ENCODE measurements around the gene SEMA4C.
A peak's percentile ranks its signal among the peaks of the same experiment; 100 is the strongest.

The SEMA4C gene

DNA sequence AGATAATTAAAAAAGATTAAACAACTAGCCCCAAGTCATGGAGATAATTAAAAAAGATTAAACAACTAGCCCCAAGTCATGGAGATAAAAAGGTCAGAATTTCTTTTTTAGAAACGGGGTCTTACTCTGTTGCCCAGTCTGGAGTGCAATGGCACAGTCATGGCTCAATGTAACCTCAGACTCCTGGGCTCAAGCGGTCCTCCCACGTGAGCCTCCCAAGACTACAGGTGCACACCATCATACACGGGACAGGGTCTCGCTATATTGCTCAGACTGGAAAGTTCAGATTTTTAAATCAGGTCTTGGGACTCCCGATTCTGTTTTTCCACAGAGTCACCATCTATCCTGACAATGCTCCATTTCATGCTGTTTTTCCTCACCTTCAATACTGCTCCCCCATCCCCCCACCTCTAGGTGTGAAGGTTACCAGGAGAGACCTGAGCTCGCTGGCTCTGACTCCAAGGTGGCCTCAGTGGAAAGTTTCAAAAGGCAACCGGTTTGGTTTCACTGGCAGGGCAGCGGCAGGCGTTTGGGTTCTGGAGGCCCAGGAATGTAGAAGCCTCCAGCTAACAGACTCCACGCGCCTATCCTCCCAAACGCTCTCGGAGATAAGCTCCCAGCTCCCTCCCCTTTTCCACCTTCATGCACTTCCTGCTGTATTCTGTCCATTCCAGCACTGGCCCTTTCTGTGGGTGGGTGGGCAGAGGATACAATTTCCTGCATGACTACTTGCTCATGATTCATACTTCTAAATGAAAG, 2.9 kb upstream of the SEMA4C start:
- Histone ChIP-seq H2BK120ac (ENCODE audit: low read depth, low read length) (no peak overlapping the region), H3K18ac (ENCODE audit: low read depth in 1 of 2, low read length in 2 of 2) (no peak overlapping the region), H4K91ac (ENCODE audit: low read length) (no peak overlapping the region), H3K4me1 (ENCODE audit: control insufficient read depth, insufficient read depth, low read depth, low read length) (peaks cover 15% of the 10 kb centered on the region), H2AFZ (ENCODE audit: low read depth, low read length) (no peak overlapping the region), H3K79me1 (replicated peaks; ENCODE audit: low read length, poor library complexity, severe bottlenecking) (no peaks in the 10 kb centered on the region), H3K23ac (ENCODE audit: low read length in 2 of 2) (no peak overlapping the region), H3K9me3 (ENCODE audit: control insufficient read depth, low read length) (no peaks in the 10 kb centered on the region), H2BK5ac (ENCODE audit: low read depth, low read length, poor library complexity, severe bottlenecking) (no peak overlapping the region), H3K27ac (ENCODE audit: low read length, poor library complexity, severe bottlenecking) (no peak overlapping the region), H3K27me3 (ENCODE audit: control insufficient read depth in 1 of 2, insufficient read depth in 1 of 2, low read length in 2 of 2) (peaks cover 0 to 20% of the 10 kb centered on the region in 2 experiments), H3K36me3 (ENCODE audit: control insufficient read depth in 1 of 2, insufficient read depth in 2 of 2, low read depth in 1 of 2, low read length in 2 of 2) (no peaks in the 10 kb centered on the region), H3K14ac (ENCODE audit: low read length in 2 of 2) (no peak overlapping the region), H2AK5ac (ENCODE audit: low read length, severe bottlenecking) (no peak overlapping the region), H2BK15ac (ENCODE audit: low read depth, poor library complexity, severe bottlenecking) (no peak overlapping the region), H3K4me2 (ENCODE audit: low read length, poor library complexity, severe bottlenecking) (no peak overlapping the region), H2BK12ac (ENCODE audit: low read length in 2 of 2) (no peak overlapping the region), H4K8ac (ENCODE audit: low read length) (no peak overlapping the region), H3K4me3 (ENCODE audit: insufficient read depth in 1 of 2, low read depth in 1 of 2, low read length in 2 of 2) (no peak overlapping the region), H3K4ac (ENCODE audit: low read depth in 1 of 2, low read length in 2 of 2) (no peak overlapping the region), H3K9ac (ENCODE audit: low read length) (no peak overlapping the region)
- DNase-seq = no peak
- 64% methylated on average over 10 of the region's 14 CpGs for WGBS

DNA sequence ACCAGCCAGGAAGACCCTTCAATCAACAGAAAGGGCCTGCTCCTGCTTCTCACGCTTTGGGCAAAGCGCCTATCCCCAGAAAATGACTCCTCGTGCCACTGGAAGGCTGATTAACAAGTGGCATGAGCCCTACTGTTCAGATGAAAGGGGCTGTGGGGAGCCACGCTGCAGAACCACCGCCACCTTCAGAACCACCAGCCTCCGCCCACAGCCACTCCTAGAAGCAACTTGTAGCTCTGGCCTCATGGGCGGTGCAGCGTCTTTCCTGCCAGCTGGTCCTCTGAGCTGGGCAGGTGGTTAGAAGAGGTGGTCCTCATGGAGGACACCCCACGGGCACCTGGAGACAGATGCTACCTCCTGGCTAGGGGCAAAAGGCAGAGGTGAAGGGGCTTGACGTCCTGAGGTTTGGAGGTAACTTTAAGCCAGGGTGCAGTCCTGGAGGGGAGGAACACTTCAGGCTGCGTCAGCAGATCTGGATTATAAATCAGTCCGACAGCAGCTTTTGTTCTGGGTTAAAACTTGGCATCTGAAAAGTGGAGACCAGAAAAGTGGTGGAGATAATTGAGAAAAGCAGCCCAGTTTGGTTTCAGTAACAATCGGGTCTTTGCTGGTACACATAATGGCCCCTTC, 861 bp upstream of the SEMA4C start:
- Histone ChIP-seq H3K4me2 (ENCODE audit: low read length, poor library complexity, severe bottlenecking) (peak overlapping the region; percentile 83), H3K4me1 (ENCODE audit: control insufficient read depth, insufficient read depth, low read depth, low read length) (peaks cover 23% of the 10 kb centered on the region), H3K14ac (ENCODE audit: low read length in 2 of 2) (no peak overlapping the region), H4K91ac (ENCODE audit: low read length) (peak overlapping the region; percentile 14), H3K36me3 (ENCODE audit: control insufficient read depth in 1 of 2, insufficient read depth in 2 of 2, low read depth in 1 of 2, low read length in 2 of 2) (peaks cover 15 to 16% of the 10 kb centered on the region in 2 experiments), H3K4ac (ENCODE audit: low read depth in 1 of 2, low read length in 2 of 2) (peak overlapping the region; percentile 19 to 37), H3K27ac (ENCODE audit: low read length, poor library complexity, severe bottlenecking) (no peak overlapping the region), H2AFZ (ENCODE audit: low read depth, low read length) (no peak overlapping the region), H3K9me3 (ENCODE audit: control insufficient read depth, low read length) (no peaks in the 10 kb centered on the region), H2BK5ac (ENCODE audit: low read depth, low read length, poor library complexity, severe bottlenecking) (no peak overlapping the region), H3K4me3 (ENCODE audit: insufficient read depth in 1 of 2, low read depth in 1 of 2, low read length in 2 of 2) (peak overlapping the region in 1 of 2 experiments; percentile 80), H3K23ac (ENCODE audit: low read length in 2 of 2) (no peak overlapping the region), H3K79me1 (replicated peaks; ENCODE audit: low read length, poor library complexity, severe bottlenecking) (peaks cover 4% of the 10 kb centered on the region), H4K8ac (ENCODE audit: low read length) (peak overlapping the region; percentile 19), H3K27me3 (ENCODE audit: control insufficient read depth in 1 of 2, insufficient read depth in 1 of 2, low read length in 2 of 2) (peaks cover 0 to 20% of the 10 kb centered on the region in 2 experiments), H3K9ac (ENCODE audit: low read length) (peak overlapping the region; percentile 82), H2AK5ac (ENCODE audit: low read length, severe bottlenecking) (no peak overlapping the region), H2BK15ac (ENCODE audit: low read depth, poor library complexity, severe bottlenecking) (peak overlapping the region; percentile 84), H2BK12ac (ENCODE audit: low read length in 2 of 2) (no peak overlapping the region), H3K18ac (ENCODE audit: low read depth in 1 of 2, low read length in 2 of 2) (peak overlapping the region; percentile 79 to 83), H2BK120ac (ENCODE audit: low read depth, low read length) (peak overlapping the region; percentile 97)
- peak; percentile 41 for DNase-seq
- WGBS = 34% methylated on average over 13 of the region's 13 CpGs

- under 1% methylated on average over 37 of the region's 64 CpGs for WGBS
- Histone ChIP-seq H3K4me3 (ENCODE audit: insufficient read depth in 1 of 2, low read depth in 1 of 2, low read length in 2 of 2) (peak overlapping the region; percentile 76 to 91), H2BK120ac (ENCODE audit: low read depth, low read length) (peak overlapping the region; percentile 97), H4K8ac (ENCODE audit: low read length) (peak overlapping the region; percentile 90), H3K4ac (ENCODE audit: low read depth in 1 of 2, low read length in 2 of 2) (peak overlapping the region; percentile 77 to 87), H3K4me2 (ENCODE audit: low read length, poor library complexity, severe bottlenecking) (peak overlapping the region; percentile 83), H3K4me1 (ENCODE audit: control insufficient read depth, insufficient read depth, low read depth, low read length) (peaks cover 25% of the 10 kb centered on the region), H3K9me3 (ENCODE audit: control insufficient read depth, low read length) (no peaks in the 10 kb centered on the region), H3K79me1 (replicated peaks; ENCODE audit: low read length, poor library complexity, severe bottlenecking) (peaks cover 15% of the 10 kb centered on the region), H2AK5ac (ENCODE audit: low read length, severe bottlenecking) (no peak overlapping the region), H2BK5ac (ENCODE audit: low read depth, low read length, poor library complexity, severe bottlenecking) (peak overlapping the region; percentile 87), H2BK15ac (ENCODE audit: low read depth, poor library complexity, severe bottlenecking) (peak overlapping the region; percentile 92), H3K23ac (ENCODE audit: low read length in 2 of 2) (peak overlapping the region; percentile 70 to 95), H2AFZ (ENCODE audit: low read depth, low read length) (peak overlapping the region; percentile 90), H3K27me3 (ENCODE audit: control insufficient read depth in 1 of 2, insufficient read depth in 1 of 2, low read length in 2 of 2) (peaks cover 0 to 12% of the 10 kb centered on the region in 2 experiments), H3K9ac (ENCODE audit: low read length) (peak overlapping the region; percentile 92), H2BK12ac (ENCODE audit: low read length in 2 of 2) (peak overlapping the region in 1 of 2 experiments; percentile 70), H3K14ac (ENCODE audit: low read length in 2 of 2) (peak overlapping the region; percentile 95 to 97), H3K36me3 (ENCODE audit: control insufficient read depth in 1 of 2, insufficient read depth in 2 of 2, low read depth in 1 of 2, low read length in 2 of 2) (peaks cover 29 to 30% of the 10 kb centered on the region in 2 experiments), H3K27ac (ENCODE audit: low read length, poor library complexity, severe bottlenecking) (no peak overlapping the region), H3K18ac (ENCODE audit: low read depth in 1 of 2, low read length in 2 of 2) (peak overlapping the region; percentile 94 to 97), H4K91ac (ENCODE audit: low read length) (peak overlapping the region; percentile 89)
- DNase-seq = peak; percentile 83
These were observed 529 bp downstream of the SEMA4C start for GRCh38 chr2:96869281-96869821.
